ENCODE results near the gene ZC2HC1B. TPM values are rescaled to one million over a fixed set of nuclear protein-coding genes. Genes with fewer than 3 reads are reported as not detected.

Gene ZC2HC1B
- total RNA-seq, 1 donor from 2014 or later, result not detected

GRCh38 chr6:143971482-143972205 lies 107.4 kb downstream of the ZC2HC1B start:
- Mint-ChIP-seq H3K27me3 (ENCODE audit: low read depth) (no peaks in the 10 kb centered on the region), H3K27ac (ENCODE audit: unreplicated experiment) (peak overlapping the region; percentile 25), H3K36me3 (ENCODE audit: low read depth) (no peaks in the 10 kb centered on the region), H3K4me3 (ENCODE audit: unreplicated experiment) (no peak overlapping the region), H3K4me1 (ENCODE audit: low read depth) (peaks cover 45% of the 10 kb centered on the region), H3K9me3 (ENCODE audit: low read depth) (no peaks in the 10 kb centered on the region)
- no peak for TF ChIP-seq CTCF (IDR thresholded peaks at IDR 0.05)
- DNase-seq (ENCODE audit: low spot score), result no peak

GRCh38 chr6:143973097-143973966 lies 109.1 kb downstream of the ZC2HC1B start:
- TF ChIP-seq CTCF (IDR thresholded peaks at IDR 0.05), result no peak
- H3K36me3 Mint-ChIP-seq (ENCODE audit: low read depth), result no peaks in the 10 kb centered on the region
- no peaks in the 10 kb centered on the region for H3K9me3 Mint-ChIP-seq (ENCODE audit: low read depth)
- H3K27me3 Mint-ChIP-seq (ENCODE audit: low read depth), result no peaks in the 10 kb centered on the region
- H3K27ac Mint-ChIP-seq (ENCODE audit: unreplicated experiment), result no peak overlapping the region
- H3K4me1 Mint-ChIP-seq (ENCODE audit: low read depth), result peaks cover 43% of the 10 kb centered on the region
- no peak for DNase-seq (ENCODE audit: low spot score)
- no peak overlapping the region for H3K4me3 Mint-ChIP-seq (ENCODE audit: unreplicated experiment)

GRCh38 chr6:143974089-143974488 lies 109.8 kb downstream of the ZC2HC1B start:
- H3K36me3 Mint-ChIP-seq (ENCODE audit: low read depth), result no peaks in the 10 kb centered on the region
- TF ChIP-seq CTCF (IDR thresholded peaks at IDR 0.05), result no peak
- H3K4me1 Mint-ChIP-seq (ENCODE audit: low read depth), result peaks cover 39% of the 10 kb centered on the region
- no peaks in the 10 kb centered on the region for H3K9me3 Mint-ChIP-seq (ENCODE audit: low read depth)
- no peak for DNase-seq (ENCODE audit: low spot score)
- H3K4me3 Mint-ChIP-seq (ENCODE audit: unreplicated experiment), result no peak overlapping the region
- no peaks in the 10 kb centered on the region for H3K27me3 Mint-ChIP-seq (ENCODE audit: low read depth)
- no peak overlapping the region for H3K27ac Mint-ChIP-seq (ENCODE audit: unreplicated experiment)

GRCh38 chr6:143976806-143977349 lies 112.6 kb downstream of the ZC2HC1B start:
- no peak for TF ChIP-seq CTCF (IDR thresholded peaks at IDR 0.05)
- H3K36me3 Mint-ChIP-seq (ENCODE audit: low read depth), result no peaks in the 10 kb centered on the region
- no peak overlapping the region for H3K27ac Mint-ChIP-seq (ENCODE audit: unreplicated experiment)

GRCh38 chr6:143980921-143981320 lies 116.6 kb downstream of the ZC2HC1B start:
- H3K9me3 Mint-ChIP-seq (ENCODE audit: low read depth), result no peaks in the 10 kb centered on the region
- no peaks in the 10 kb centered on the region for H3K36me3 Mint-ChIP-seq (ENCODE audit: low read depth)
- H3K27me3 Mint-ChIP-seq (ENCODE audit: low read depth), result no peaks in the 10 kb centered on the region

More at GRCh38 chr6:143976806-143977349, 112.6 kb downstream of the ZC2HC1B start:
- peaks cover 22% of the 10 kb centered on the region for H3K4me1 Mint-ChIP-seq (ENCODE audit: low read depth)
- no peaks in the 10 kb centered on the region for H3K9me3 Mint-ChIP-seq (ENCODE audit: low read depth)
- H3K4me3 Mint-ChIP-seq (ENCODE audit: unreplicated experiment), result no peak overlapping the region
- no peaks in the 10 kb centered on the region for H3K27me3 Mint-ChIP-seq (ENCODE audit: low read depth)
- DNase-seq (ENCODE audit: low spot score), result no peak

More at GRCh38 chr6:143980921-143981320, 116.6 kb downstream of the ZC2HC1B start:
- Mint-ChIP-seq H3K4me1 (ENCODE audit: low read depth) (peaks cover 10% of the 10 kb centered on the region), H3K4me3 (ENCODE audit: unreplicated experiment) (no peak overlapping the region), H3K27ac (ENCODE audit: unreplicated experiment) (no peak overlapping the region)
- DNase-seq (ENCODE audit: low spot score), result no peak
- no peak for TF ChIP-seq CTCF (IDR thresholded peaks at IDR 0.05)

Data from chondrocyte (in vitro differentiated cells).